Lung (tissue), 12 donors: ENCODE results near the gene RECK. TPM values are rescaled to one million over a fixed set of nuclear protein-coding genes. Genes with fewer than 3 reads are reported as not detected.
"Not testable (repeated sequence)": the region's sequence is repeated elsewhere in the genome, so short reads cannot be mapped to it uniquely, and the experiment has no call there.

ENCODE experiments used
- ATAC-seq: fragments of 200-7000 bp; cut with Tn5 transposase; one replicate; pipeline ENCODE4 v1.9.1; 2020; ENCODE audit warnings: moderate number of reproducible peaks; ENCODE audit not compliant: insufficient read depth, low FRiP score
- DNase-seq, 3 donors: peaks; one replicate each; pipeline ENCODE4 v3.0.0-alpha.2; 2013 to 2017
- H3K27ac ChIP-seq, 2 donors: one replicate each; pipeline ENCODE4 v1.5.1; 2013; ENCODE audit warnings: mild to moderate bottlenecking in 2 of 2, moderate library complexity in 2 of 2, control low read depth in 1 of 2, inconsistent platforms in 1 of 2, low read depth in 1 of 2, low read length in 1 of 2
- H3K27me3 ChIP-seq, 3 donors: one replicate each; pipeline ENCODE4 v1.5.1; 2013; ENCODE audit warnings: low read length in 2 of 3; ENCODE audit not compliant: control insufficient read depth in 3 of 3, insufficient read depth in 3 of 3
- H3K36me3 ChIP-seq, 4 donors: one replicate each; pipeline ENCODE4 v1.5.1; 2013; ENCODE audit warnings: low read length in 4 of 4, mild to moderate bottlenecking in 1 of 4, moderate library complexity in 1 of 4; ENCODE audit not compliant: control insufficient read depth in 4 of 4, insufficient read depth in 4 of 4
- H3K4me1 ChIP-seq, 5 donors: one replicate each; pipeline ENCODE4 v1.5.1; 2013; ENCODE audit warnings: low read length in 5 of 5, mild to moderate bottlenecking in 2 of 5, moderate library complexity in 1 of 5; ENCODE audit not compliant: control insufficient read depth in 5 of 5, insufficient read depth in 5 of 5
- H3K4me3 ChIP-seq: one replicate; pipeline ENCODE4 v1.5.1; 2013; ENCODE audit warnings: mild to moderate bottlenecking, control low read depth, moderate library complexity
- H3K9ac ChIP-seq, 2 donors: one replicate each; pipeline ENCODE4 v1.5.1; 2013; ENCODE audit warnings: low read length in 2 of 2, control low read depth in 1 of 2; ENCODE audit not compliant: insufficient read depth in 1 of 2
- H3K9me3 ChIP-seq, 4 donors: one replicate each; pipeline ENCODE4 v1.5.1; 2013; ENCODE audit warnings: low read length in 3 of 4, mild to moderate bottlenecking in 1 of 4, moderate library complexity in 1 of 4; ENCODE audit not compliant: control insufficient read depth in 4 of 4, insufficient read depth in 3 of 4
- CTCF ChIP-seq: IDR thresholded peaks from 2 replicates; pipeline ENCODE4 v1.5.1; 2012; ENCODE audit warnings: mild to moderate bottlenecking; ENCODE audit errors: control extremely low read depth, extremely low read depth
- WGBS, 2 donors: extraction: QIAGEN DNeasy Blood & Tissue Kit; methylation state at CpG; one replicate each; pipeline ENCODE4 v1.1.7; 2013; 5-methylcytosine and 5-hydroxymethylcytosine counted together
- polyA plus RNA-seq, 2 donors: library from polyadenylated mRNA; stranded (reverse); fragments of 200-250 nt; gene quantifications; one replicate each; pipeline ENCODE4 v1.2.1, GENCODE V29; 2013
- total RNA-seq, 2 donors: library from RNA; depleted of rRNA in 1 of 2; stranded (reverse); fragments of >200 nt in 1 of 2; gene quantifications; one replicate each; pipeline ENCODE4 v1.2.1, GENCODE V29; 2014 to 2021
- donor health status: control.
- donor health status: control.
- donor health status: Bipolar disorder and iron deficiency.
- donor health status: healthy.
- donor health status: DM: yes; HTN: yes; CAD: no.

The RECK gene
- total and polyA plus RNA-seq, 4 donors = 4.5 to 19.3 (median 12.0) TPM

GRCh38 chr9:36078051-36078450 lies 41.3 kb downstream of the RECK start:
- peaks cover 0 to 2% (median under 1%) of the 10 kb centered on the region in 4 donors for H3K36me3 ChIP-seq
- TF ChIP-seq CTCF = no peak
- DNase-seq (no peak), ATAC-seq (no peak)
- H3K27me3 ChIP-seq = no peaks in the 10 kb centered on the region
- 55 to 77% methylated on average over 1 of the region's 1 CpG for WGBS, 2 donors
- no peaks in the 10 kb centered on the region for H3K9me3 ChIP-seq
- H3K9ac ChIP-seq = no peak overlapping the region
- H3K4me3 ChIP-seq = no peak overlapping the region
- H3K4me1 ChIP-seq = peaks cover 0 to 11% (median 8%) of the 10 kb centered on the region in 5 donors
- no peak overlapping the region for H3K27ac ChIP-seq

GRCh38 chr9:36080519-36080918 lies 43.8 kb downstream of the RECK start:
- no peaks in the 10 kb centered on the region for H3K9me3 ChIP-seq
- no peak for DNase-seq
- H3K36me3 ChIP-seq = peaks cover 0 to 7% (median 2%) of the 10 kb centered on the region in 4 donors
- WGBS, 2 donors = 82 to 89% methylated on average over 3 of the region's 3 CpGs
- no peak overlapping the region for H3K27ac ChIP-seq
- H3K4me1 ChIP-seq = no peaks in the 10 kb centered on the region
- H3K9ac ChIP-seq = no peak overlapping the region
- TF ChIP-seq CTCF = no peak
- ATAC-seq = no peak
- no peaks in the 10 kb centered on the region for H3K27me3 ChIP-seq
- H3K4me3 ChIP-seq = no peak overlapping the region

- WGBS, 2 donors = 75 to 89% methylated on average over 5 of the region's 5 CpGs
- Histone ChIP-seq H3K27me3 (no peaks in the 10 kb centered on the region), H3K9me3 (peaks cover 0 to 2% (median 0%) of the 10 kb centered on the region in 4 donors), H3K9ac (no peak overlapping the region), H3K4me1 (no peaks in the 10 kb centered on the region), H3K36me3 (peaks cover 3 to 10% (median 5%) of the 10 kb centered on the region in 4 donors), H3K4me3 (no peak overlapping the region), H3K27ac (no peak overlapping the region)
- no peak for DNase-seq
- no peak for ATAC-seq
- no peak for TF ChIP-seq CTCF
Observed at GRCh38 chr9:36082931-36083330, 46.2 kb downstream of the RECK start.

GRCh38 chr9:36086442-36086841 lies 49.7 kb downstream of the RECK start:
- no peak overlapping the region for H3K9ac ChIP-seq
- H3K9me3 ChIP-seq = peaks cover 0 to 2% (median 0%) of the 10 kb centered on the region in 4 donors
- TF ChIP-seq CTCF = no peak
- peaks cover 3 to 10% (median 5%) of the 10 kb centered on the region in 4 donors for H3K36me3 ChIP-seq
- ATAC-seq = no peak
- 95 to 99% methylated on average over 7 of the region's 7 CpGs for WGBS, 2 donors
- H3K4me1 ChIP-seq = peaks cover 0 to 3% (median 0%) of the 10 kb centered on the region in 5 donors
- H3K27ac ChIP-seq = no peak overlapping the region
- no peaks in the 10 kb centered on the region for H3K27me3 ChIP-seq
- no peak overlapping the region for H3K4me3 ChIP-seq
- no peak for DNase-seq

- H3K9ac ChIP-seq, ATAC-seq, H3K27me3 ChIP-seq, H3K27ac ChIP-seq, DNase-seq, H3K4me1 ChIP-seq, H3K36me3 ChIP-seq, H3K4me3 ChIP-seq, H3K9me3 ChIP-seq: not testable (repeated sequence)
Observed at GRCh38 chr9:36087054-36087453, 50.3 kb downstream of the RECK start.
